HG03039 (cell line): ENCODE data around the gene CPXM2.
"Not testable (repeated sequence)": the region's sequence is repeated elsewhere in the genome, so short reads cannot be mapped to it uniquely, and the experiment has no call there.

Source experiments
- ATAC-seq: cut with Tn5 transposase; IDR thresholded peaks from one replicate; pipeline ENCODE4 v1.9.1; 2021; ENCODE audit warnings: mild to moderate bottlenecking, moderate library complexity; ENCODE audit not compliant: unreplicated experiment

The CPXM2 gene

GRCh38 chr10:123747426-123747825 lies 144.2 kb downstream of the CPXM2 start:
- no peak for ATAC-seq

- ATAC-seq: no peak
Observed at GRCh38 chr10:123746942-123747341, 144.7 kb downstream of the CPXM2 start.

GRCh38 chr10:123746520-123746919 lies 145.1 kb downstream of the CPXM2 start:
- ATAC-seq: no peak

GRCh38 chr10:123746061-123746460 lies 145.5 kb downstream of the CPXM2 start:
- ATAC-seq: no peak

- ATAC-seq: no peak
Observed at GRCh38 chr10:123744224-123744536, 147.4 kb downstream of the CPXM2 start.

- ATAC-seq: no peak
Observed at GRCh38 chr10:123743441-123744223, 148.0 kb downstream of the CPXM2 start.

- ATAC-seq: no peak
Observed at GRCh38 chr10:123742751-123743440, 148.7 kb downstream of the CPXM2 start.

- ATAC-seq: no peak
Observed at GRCh38 chr10:123741711-123742110, 149.9 kb downstream of the CPXM2 start.

GRCh38 chr10:123741146-123741545 lies 150.5 kb downstream of the CPXM2 start:
- no peak for ATAC-seq

GRCh38 chr10:123736917-123737316 lies 154.7 kb downstream of the CPXM2 start:
- ATAC-seq: not testable (repeated sequence)

- ATAC-seq: no peak
Observed at GRCh38 chr10:123729523-123729922, 162.1 kb downstream of the CPXM2 start.

GRCh38 chr10:123726836-123727235 lies 164.8 kb downstream of the CPXM2 start:
- ATAC-seq: no peak

GRCh38 chr10:123726381-123726780 lies 165.2 kb downstream of the CPXM2 start:
- ATAC-seq: no peak

- ATAC-seq: no peak
Observed at GRCh38 chr10:123724747-123725146, 166.9 kb downstream of the CPXM2 start.

- no peak for ATAC-seq
Observed at GRCh38 chr10:123722351-123722750, 169.3 kb downstream of the CPXM2 start.

GRCh38 chr10:123721441-123722049 lies 170.1 kb downstream of the CPXM2 start:
- no peak for ATAC-seq

- no peak for ATAC-seq
Observed at GRCh38 chr10:123720536-123720935, 171.1 kb downstream of the CPXM2 start.

GRCh38 chr10:123718544-123719060 lies 173.0 kb downstream of the CPXM2 start:
- no peak for ATAC-seq

GRCh38 chr10:123717336-123717735 lies 174.3 kb downstream of the CPXM2 start:
- ATAC-seq: no peak

GRCh38 chr10:123715546-123715945 lies 176.1 kb downstream of the CPXM2 start:
- ATAC-seq: no peak

GRCh38 chr10:123706236-123706635 lies 185.4 kb downstream of the CPXM2 start:
- ATAC-seq: no peak

- ATAC-seq: no peak
Observed at GRCh38 chr10:123704812-123705211, 186.8 kb downstream of the CPXM2 start.
